GM19193 (cell line): ENCODE data around the gene ADAMTS17.

Experiments used
- POLR2A ChIP-seq: IDR thresholded peaks from 4 replicates; pipeline ENCODE4 v1.6.1; 2011; ENCODE audit not compliant: insufficient read depth, insufficient read length; ENCODE audit errors: extremely low read depth

The ADAMTS17 gene

DNA sequence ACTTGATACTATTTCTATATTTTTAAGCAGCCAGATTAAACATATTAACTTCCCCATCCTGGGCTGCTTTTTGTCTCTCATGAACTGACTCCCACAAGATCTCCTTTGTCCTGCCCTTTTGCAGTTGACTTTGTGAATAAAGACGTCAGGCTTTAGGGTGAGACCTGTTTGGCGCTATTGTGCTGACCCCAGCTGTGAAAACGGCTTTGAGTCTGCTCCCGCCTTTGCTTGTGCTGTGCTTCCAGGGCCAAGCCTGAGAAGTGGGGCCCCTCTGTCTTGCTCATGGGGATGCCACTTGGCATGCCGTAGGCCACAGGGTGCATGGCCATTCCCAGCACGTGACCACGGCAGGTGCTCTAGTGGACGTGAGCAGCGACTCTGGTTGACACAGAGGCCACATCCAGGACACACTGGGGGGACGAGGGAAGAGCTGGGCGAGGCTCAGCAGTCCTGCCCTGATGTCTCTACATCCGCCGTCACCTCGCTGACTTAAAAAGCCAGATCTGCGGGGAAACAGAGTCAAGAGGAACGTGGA is 339.6 kb downstream of the ADAMTS17 start:
- no peak for TF ChIP-seq POLR2A

DNA sequence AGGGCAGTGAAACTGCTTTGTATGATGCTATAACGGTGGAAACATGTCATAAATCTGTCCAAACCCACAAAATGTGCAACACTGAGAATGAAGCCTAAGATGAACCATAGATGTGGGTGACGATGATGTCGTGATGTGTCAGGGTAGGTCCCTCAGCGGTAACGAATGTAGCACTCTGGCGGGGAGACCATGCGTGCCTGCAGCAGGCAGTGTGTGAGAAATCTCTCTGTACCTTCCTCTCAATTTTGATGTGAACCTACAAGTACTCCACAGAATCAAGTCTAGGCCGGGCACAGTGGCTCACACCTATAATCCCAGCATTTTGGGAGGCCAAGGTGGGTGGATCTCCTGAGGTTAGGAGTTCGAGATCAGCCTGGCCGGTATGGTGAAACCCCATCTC is 340.4 kb downstream of the ADAMTS17 start:
- TF ChIP-seq POLR2A, result no peak

DNA sequence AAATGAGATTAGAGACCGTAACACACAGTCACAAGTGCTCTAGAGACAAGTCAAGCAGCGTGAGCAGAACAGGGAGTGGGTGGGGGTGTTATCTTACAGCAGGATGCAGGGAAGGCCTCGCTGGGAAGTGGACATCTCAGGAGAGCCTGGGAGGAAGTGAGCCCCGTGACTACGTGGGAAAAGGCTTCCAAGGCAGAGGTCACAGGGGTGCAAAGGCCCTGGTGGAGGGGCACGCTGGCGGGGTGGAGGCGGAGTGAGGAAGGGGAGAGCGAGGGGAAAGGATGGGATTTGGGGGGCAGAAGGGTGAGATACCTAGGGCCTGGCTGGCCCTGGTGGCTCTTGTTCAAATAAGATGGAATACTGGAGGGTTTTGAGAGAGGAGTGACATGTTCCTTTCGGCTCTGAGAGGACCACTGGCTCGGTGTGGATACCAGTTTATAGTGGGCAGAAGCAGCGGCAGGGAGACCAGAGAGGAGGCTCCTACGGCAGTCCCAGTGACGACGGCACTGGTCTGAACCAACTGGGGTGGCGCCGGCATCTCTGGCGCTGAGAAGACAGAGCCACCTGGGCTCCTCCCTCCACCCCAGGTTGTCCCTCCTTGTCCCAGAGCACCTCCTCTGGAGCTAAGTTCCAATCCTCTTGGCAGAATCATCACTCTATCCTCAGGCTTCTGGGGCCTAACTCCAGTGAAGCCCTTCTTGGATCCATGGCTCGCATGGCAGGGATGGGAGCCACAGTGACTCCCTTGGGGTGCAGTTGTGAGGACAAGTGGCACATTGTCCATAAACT is 342.3 kb downstream of the ADAMTS17 start:
- TF ChIP-seq POLR2A, result no peak

DNA sequence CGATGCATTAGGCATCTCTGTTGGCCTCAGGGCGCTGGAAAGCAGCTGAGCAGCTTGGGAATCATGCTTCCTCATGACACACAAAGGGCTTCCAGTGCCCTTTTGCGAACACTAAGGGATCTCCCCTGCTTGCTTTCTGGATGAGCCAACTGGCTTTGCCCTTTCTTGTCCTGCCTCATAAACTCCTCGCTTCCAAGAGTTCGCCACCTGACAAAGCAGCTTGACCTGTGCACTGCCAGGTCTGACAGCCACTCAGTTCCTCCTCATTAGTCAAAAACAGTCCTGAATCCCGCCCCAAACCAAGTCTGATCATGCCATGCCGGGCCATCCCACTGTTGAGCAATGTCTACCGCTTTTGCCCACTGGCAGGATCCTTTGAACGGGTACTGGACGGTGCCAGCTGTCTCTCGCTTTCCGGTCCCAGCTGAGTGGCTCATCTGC is 343.1 kb downstream of the ADAMTS17 start:
- no peak for TF ChIP-seq POLR2A

DNA sequence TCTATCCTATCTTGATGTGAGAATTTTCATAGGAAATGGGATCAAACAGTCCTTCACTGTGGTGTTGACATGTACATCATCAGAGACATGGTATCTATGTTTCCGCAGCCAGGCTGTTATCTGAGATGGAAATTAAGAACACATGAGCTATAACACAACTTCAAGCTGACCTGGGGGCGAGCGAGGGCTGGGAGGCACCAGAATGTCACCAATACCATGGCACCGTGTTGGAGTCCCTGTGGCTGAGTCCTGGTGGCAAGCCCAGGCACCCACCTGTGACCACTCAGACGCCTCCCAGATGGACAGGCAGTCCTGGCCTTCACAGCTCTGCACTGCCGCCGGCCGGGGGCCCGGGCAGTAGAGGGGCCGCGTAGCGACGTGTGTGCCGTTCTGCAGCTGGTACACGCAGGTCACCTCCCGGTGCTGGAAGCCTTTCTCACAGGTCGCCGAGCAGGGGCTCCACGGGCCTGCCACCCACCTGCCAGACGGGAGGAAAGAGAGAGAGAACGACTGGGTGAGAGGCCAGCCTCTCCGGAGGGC is 344.6 kb downstream of the ADAMTS17 start:
- no peak for TF ChIP-seq POLR2A

DNA sequence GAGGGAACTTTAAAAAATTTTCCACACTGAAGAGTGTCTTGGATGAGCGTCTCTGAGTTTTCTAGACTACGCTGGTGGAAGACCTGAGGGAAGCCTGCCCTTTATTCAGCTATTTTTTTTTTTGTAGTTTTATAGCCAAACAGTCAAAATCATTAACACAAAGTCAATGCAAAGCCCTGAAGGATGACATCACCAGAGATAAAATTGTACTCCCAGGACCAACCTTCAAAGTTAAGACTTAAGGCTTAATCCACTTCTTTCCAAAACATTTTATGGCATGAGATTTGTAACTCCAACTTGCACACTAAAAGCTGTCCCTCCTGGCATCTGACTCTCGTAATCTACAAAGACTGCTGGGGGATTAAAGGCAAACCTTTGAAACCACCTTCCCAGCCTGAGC is 345.1 kb downstream of the ADAMTS17 start:
- no peak for TF ChIP-seq POLR2A

DNA sequence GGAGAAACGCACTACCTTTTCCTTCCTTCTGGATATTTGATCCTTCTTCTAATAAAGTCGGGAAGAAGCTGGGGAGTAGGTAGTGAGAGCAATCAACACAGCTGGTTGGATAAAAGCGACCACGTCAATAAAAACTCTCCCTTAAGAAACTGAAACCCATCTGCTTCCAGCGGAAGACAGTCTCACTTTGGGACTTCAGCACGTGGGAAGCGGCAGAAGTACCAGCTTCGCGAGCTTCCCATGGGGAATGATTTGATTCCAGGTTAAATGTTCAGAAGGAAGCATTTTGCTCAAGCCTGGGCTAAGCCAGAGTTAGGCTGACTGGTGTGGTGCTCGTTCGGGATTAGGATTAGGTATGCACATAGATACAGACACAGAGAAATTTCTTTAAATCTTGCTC is 346.2 kb downstream of the ADAMTS17 start:
- no peak for TF ChIP-seq POLR2A

DNA sequence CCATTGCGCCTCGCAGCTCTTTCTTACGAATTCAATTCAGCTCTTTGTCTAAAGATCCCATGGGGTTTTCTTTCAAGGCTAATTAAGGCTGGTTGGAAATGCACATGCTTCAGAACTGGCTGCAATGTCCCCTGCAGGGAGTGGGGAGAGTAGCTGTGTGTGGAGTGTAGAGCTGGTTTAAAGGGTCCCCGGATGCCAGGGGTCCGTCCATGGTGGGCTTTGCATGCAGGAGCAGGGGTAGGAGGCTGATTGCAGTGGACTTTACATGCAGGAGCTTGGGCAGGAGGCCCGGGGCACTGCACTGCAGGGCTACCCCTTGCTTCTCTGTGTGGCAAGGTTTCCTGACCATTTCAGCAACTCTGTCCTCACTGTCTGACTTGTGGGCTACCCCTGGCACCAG is 346.9 kb downstream of the ADAMTS17 start:
- TF ChIP-seq POLR2A, result no peak

DNA sequence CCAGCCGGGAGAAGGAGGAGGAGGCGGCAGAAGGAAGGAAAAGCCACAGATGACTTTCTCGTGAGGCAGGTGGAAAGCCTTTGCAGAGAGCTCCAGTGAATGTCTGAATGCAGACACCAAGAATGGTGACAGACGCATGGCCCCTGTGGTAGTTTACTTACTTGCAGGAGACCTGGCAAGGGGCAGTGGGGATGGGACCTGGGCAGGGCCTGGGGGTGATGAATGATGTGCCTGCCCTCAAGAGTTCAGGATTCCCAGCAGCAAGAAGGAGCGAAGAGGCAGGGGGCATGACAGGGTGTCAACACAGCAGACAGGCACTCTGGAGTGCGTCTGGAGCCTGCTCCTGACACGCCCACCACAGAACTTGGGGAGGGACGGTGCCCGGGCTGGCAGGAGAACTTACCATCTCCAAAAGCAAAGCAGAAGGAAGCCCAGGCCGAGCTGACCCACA is 348.1 kb downstream of the ADAMTS17 start:
- TF ChIP-seq POLR2A, result no peak

DNA sequence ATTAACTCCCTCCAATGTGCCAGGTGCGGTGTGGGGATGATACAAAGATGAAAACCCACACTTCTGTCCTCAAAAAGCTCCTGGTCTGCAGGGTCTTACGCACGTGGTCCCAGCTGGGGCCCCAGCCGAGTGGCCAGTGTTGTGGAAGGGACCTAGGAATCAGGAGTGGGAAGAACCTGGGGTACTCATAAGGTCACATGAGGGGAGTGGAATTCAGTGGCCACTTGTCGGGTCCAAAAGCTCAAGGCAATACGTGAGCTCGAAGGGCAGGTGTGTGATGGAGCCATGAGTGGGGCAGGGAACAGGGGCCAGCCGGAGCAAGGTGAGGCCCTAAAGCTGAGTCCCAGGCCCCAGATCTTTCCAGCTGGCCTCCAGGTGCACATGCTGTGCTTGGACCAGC is 348.5 kb downstream of the ADAMTS17 start:
- TF ChIP-seq POLR2A, result no peak

DNA sequence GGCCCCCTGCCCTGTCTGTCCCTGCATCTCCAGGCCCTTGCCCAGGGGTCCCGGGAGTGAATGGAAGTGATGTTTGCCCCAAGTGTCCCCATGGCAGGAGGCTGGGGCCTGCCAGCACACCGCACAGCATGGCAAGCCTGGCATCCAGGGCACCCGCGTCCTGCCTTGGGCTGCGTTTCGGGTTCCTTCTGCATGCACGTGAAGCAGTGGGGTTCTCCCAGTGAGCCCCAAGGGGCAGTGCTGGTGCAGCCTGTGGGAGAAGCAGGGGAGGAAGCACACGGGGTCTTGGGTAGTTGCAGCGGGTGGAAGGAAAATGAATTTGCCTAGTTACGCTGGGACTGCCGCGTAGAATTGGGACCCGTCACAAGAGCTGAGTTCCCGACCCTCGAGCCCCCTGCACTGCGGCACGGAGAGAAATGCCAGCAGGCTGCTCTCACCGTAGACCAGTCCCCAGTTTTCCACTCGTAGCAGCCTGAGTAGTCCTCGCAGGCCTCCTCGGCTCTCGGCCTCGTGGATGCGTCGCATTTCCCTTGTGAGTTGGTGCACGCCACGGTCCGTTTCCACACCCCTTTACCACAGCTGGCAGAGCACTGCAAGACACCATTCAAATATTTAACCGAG is 349.1 kb downstream of the ADAMTS17 start:
- TF ChIP-seq POLR2A, result no peak

DNA sequence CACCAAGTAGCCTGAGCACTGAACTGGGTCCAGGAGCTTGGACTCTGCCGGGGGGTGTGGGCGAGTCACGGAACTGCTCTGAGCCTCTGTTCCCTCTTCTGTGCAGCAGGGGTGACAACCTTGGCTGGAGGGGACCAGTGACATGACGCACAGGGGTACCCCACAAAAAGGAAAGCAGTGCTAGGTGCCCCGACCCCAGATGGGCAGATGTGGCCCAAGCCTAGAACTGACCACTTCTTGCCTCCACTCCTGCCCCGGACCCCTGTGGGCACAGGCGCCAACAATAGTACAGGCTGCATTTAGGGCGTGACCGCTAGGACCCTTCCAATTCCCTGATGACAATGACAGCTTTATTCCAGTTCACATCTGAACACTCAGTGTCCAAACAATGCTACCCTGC is 352.7 kb downstream of the ADAMTS17 start:
- TF ChIP-seq POLR2A, result no peak

DNA sequence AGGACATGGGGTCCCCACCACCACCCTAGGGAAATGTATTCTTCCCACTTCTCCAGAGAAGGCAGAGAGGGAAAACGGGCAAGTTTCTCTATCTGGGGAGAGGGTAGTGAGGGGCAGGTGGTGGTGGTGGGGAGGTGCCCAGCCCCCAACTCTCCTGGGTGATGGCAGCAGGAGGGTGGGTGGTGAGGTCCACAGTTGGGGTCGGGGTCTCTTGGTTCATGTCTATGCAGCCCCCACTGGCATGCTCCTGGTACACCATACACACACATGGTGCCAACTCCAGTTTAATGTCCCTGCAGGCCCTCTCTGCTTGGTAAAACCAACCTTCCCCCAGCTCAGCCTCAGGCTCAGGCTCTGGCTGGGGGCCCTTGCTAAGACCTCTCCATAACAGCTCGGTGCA is 354.1 kb downstream of the ADAMTS17 start:
- TF ChIP-seq POLR2A, result no peak

DNA sequence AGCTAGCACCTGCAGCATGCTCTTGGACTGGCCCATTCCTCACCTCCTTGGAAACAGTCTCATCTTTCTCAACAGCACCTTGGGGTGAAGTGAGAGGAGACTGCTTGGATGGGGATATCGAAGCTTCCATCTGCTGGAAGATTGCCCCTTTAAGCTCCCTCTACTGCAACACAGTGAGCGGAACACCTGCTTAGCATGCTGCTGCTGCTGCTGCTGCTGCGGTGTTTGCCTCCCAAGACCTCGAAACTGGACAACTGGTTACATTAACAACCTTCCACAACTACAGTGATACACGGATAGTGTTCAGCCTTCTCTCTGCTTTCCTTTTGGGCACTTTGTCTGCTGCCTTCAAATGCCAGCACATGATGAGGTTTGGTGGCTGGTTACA is 354.7 kb downstream of the ADAMTS17 start:
- no peak for TF ChIP-seq POLR2A

DNA sequence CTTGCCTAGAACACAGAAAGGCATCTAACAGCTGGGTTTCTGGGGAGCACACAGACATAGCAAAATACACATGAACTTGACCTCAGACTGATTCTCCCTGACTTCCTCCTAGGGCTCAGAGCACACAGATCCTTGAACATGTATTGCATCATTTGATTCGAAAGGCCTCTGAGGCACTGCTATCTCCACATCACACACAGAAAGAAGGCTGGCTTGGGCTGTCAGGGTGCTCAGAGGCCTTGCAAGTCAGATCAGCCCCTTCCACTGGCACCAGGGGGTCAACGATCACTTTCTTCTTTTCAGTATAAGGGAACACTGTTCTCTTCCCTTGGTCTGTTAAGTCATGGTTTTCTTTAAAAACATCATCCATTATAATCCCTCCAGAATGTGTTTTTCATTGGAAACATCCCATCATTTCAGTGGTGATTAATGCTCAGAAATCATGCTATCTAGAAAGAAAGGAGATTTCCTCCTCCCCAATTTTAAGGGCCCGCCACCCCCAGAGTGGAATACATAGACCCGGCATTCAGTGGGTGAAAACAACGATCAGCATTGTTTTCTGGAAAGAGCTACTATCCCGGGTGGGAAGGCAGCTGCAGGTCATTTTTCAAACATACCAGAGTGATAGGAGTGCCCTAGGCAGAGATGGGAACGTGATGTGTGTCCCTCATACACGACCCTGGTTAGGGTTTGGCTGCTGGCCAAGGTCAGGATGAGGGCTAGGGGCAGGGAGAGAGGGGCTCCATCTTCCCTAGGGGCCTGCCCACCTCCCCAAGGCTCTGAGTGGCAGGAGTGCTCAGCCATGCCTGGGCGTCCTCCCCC is 355.3 kb downstream of the ADAMTS17 start:
- no peak for TF ChIP-seq POLR2A
